SK-N-SH (cell line): Measurements from ENCODE around the gene SLC10A4. TPM values are rescaled to one million over a fixed set of nuclear protein-coding genes. Genes with fewer than 3 reads are reported as not detected.

Source experiments
- CTCF ChIA-PET: fragments of 300-600, 350-600 bp; formaldehyde crosslinking; extraction: SDS; loops from one replicate; lab custom pipeline; 2021; lab: Yijun Ruan, JAX
- POLR2A ChIA-PET: fragments of 350-600 bp; sonication (Branson Sonifier 250); formaldehyde crosslinking; extraction: SDS; loops from one replicate; lab custom pipeline; 2020; ENCODE audit warnings: antibody characterized with exemption, inconsistent platforms; lab: Yijun Ruan, JAX
- DNase-seq: peaks from one replicate; pipeline ENCODE4 v3.0.0; 2012
- H2AFZ ChIP-seq: fragments of 200-600 bp; sonication (generic); 2 replicates; pipeline ENCODE4 v1.8.1; 2016; ENCODE audit warnings: antibody characterized with exemption, mild to moderate bottlenecking, low read depth
- H3F3A ChIP-seq: fragments of 200-600 bp; sonication (generic); replicated peaks from 2 replicates; pipeline ENCODE3; 2016; ENCODE audit warnings: antibody characterized with exemption, mild to moderate bottlenecking; ENCODE audit not compliant: insufficient read depth
- H3K27ac ChIP-seq, 2 experiments: fragments of 200-500 bp in 1 of 2; fragments of 200-600 bp in 1 of 2; sonication (Bioruptor generic) in 1 of 2; sonication (generic), shearing (Covaris generic) in 1 of 2; 2 replicates each; pipeline versions ENCODE4 v1.5.1 to v1.6.1; 2014 to 2016; ENCODE audit warnings: low read depth in 2 of 2, inconsistent platforms in 1 of 2, low read length in 1 of 2, mild to moderate bottlenecking in 1 of 2, mixed read lengths in 1 of 2
- H3K27me3 ChIP-seq: fragments of 200-600 bp; sonication (generic), shearing (Covaris generic); 2 replicates; pipeline ENCODE4 v1.6.1; 2016; ENCODE audit warnings: mixed run types; ENCODE audit not compliant: insufficient read depth
- H3K36me3 ChIP-seq, 2 experiments: fragments of 200-500 bp in 1 of 2; fragments of 200-600 bp in 1 of 2; sonication (Bioruptor generic) in 1 of 2; sonication (generic) in 1 of 2; replicated peaks in 1 of 2; 2 replicates each; pipeline versions ENCODE3 to v1.5.1; 2014 to 2016; ENCODE audit warnings: low read length in 1 of 2, mild to moderate bottlenecking in 1 of 2; ENCODE audit not compliant: insufficient read depth in 2 of 2, control insufficient read depth in 1 of 2
- H3K4me1 ChIP-seq, 2 experiments: fragments of 200-500 bp in 1 of 2; fragments of 200-600 bp in 1 of 2; sonication (Bioruptor generic) in 1 of 2; sonication (generic), shearing (Covaris generic) in 1 of 2; 2 replicates each; pipeline versions ENCODE4 v1.5.1 to v1.6.1; 2014 to 2016; ENCODE audit warnings: low read depth in 1 of 2, low read length in 1 of 2, mixed run types in 1 of 2; ENCODE audit not compliant: insufficient read depth in 2 of 2, control insufficient read depth in 1 of 2
- H3K4me2 ChIP-seq: fragments of 200-600 bp; sonication (generic), shearing (Covaris generic); 2 replicates; pipeline ENCODE4 v1.6.1; 2017; ENCODE audit warnings: mixed run types
- H3K4me3 ChIP-seq, 2 experiments: fragments of 200-500 bp in 1 of 2; fragments of 200-600 bp in 1 of 2; sonication (Bioruptor generic) in 1 of 2; sonication (generic), shearing (Covaris generic) in 1 of 2; 2 replicates each; pipeline versions ENCODE4 v1.5.1 to v1.8.1; 2014 to 2016; ENCODE audit warnings: low read depth in 2 of 2, inconsistent platforms in 1 of 2, low read length in 1 of 2, mild to moderate bottlenecking in 1 of 2, mixed read lengths in 1 of 2, moderate library complexity in 1 of 2
- H3K79me2 ChIP-seq: fragments of 200-600 bp; sonication (generic); 2 replicates; pipeline ENCODE4 v1.8.1; 2017; ENCODE audit warnings: mild to moderate bottlenecking; ENCODE audit not compliant: insufficient read depth
- H3K9ac ChIP-seq: fragments of 200-600 bp; sonication (generic); 2 replicates; pipeline ENCODE4 v1.6.1; 2017; ENCODE audit warnings: mixed run types
- H3K9me2 ChIP-seq: fragments of 200-600 bp; sonication (generic); 2 replicates; pipeline ENCODE4 v1.6.1; 2017; ENCODE audit warnings: mixed run types
- H3K9me3 ChIP-seq: fragments of 200-600 bp; sonication (generic); 2 replicates; pipeline ENCODE4 v1.6.1; 2017; ENCODE audit warnings: mixed run types, mild to moderate bottlenecking, moderate library complexity
- H4K20me1 ChIP-seq: fragments of 200-600 bp; sonication (generic); 2 replicates; pipeline ENCODE4 v1.6.1; 2017; ENCODE audit warnings: mild to moderate bottlenecking, mixed run types; ENCODE audit not compliant: insufficient read depth
- CTCF ChIP-seq: fragments of 200-600 bp; sonication (generic); IDR thresholded peaks from 2 replicates; pipeline ENCODE4 v1.6.1; 2017; ENCODE audit warnings: antibody characterized with exemption, mild to moderate bottlenecking, moderate library complexity
- ELF1 ChIP-seq: IDR thresholded peaks from 2 replicates; pipeline ENCODE4 v1.4.0; 2012
- EZH2phosphoT487 ChIP-seq: fragments of 200-600 bp; sonication (generic); IDR thresholded peaks from 2 replicates; pipeline ENCODE4 v1.6.1; 2017; ENCODE audit warnings: low read depth, mixed run types, mild to moderate bottlenecking, antibody characterized with exemption, moderate library complexity, borderline replicate concordance
- FOXM1 ChIP-seq: IDR thresholded peaks from 2 replicates; pipeline ENCODE4 v1.4.0; 2012; ENCODE audit warnings: low read depth, mild to moderate bottlenecking
- GATA2 ChIP-seq: sonication (generic); formaldehyde crosslinking; IDR thresholded peaks from 2 replicates; pipeline ENCODE4 v1.5.0; 2020; ENCODE audit warnings: mild to moderate bottlenecking, missing genetic modification reagents
- NFIC ChIP-seq: IDR thresholded peaks from 2 replicates; pipeline ENCODE4 v1.4.0; 2012; ENCODE audit warnings: borderline replicate concordance
- RCOR1 ChIP-seq: fragments of 150-350 bp; IDR thresholded peaks from 2 replicates; pipeline ENCODE4 v1.6.1; 2017; ENCODE audit warnings: antibody characterized with exemption, low read length
- WGBS: methylation state at CpG from one replicate; pipeline ENCODE4 v1.1.6; 2017; ENCODE audit warnings: low lambda C conversion rate; 5-methylcytosine and 5-hydroxymethylcytosine counted together
- polyA plus RNA-seq, 3 experiments: library from polyadenylated mRNA; depleted of rRNA; stranded (reverse); fragments of >200 nt; gene quantifications; 2 replicates each; pipeline ENCODE4 v1.2.3, GENCODE V29; 2012
- TF ChIP-seq, protein P1 (sequence below): fragments of 150-350 bp; IDR thresholded peaks from 2 replicates; pipeline ENCODE4 v1.6.1; 2017; ENCODE audit warnings: antibody characterized with exemption, low read length, low read depth, borderline replicate concordance
- TF ChIP-seq, protein P2 (sequence below): fragments of 150-350 bp; IDR thresholded peaks from 2 replicates; pipeline ENCODE4 v1.6.1; 2016; ENCODE audit warnings: mild to moderate bottlenecking, low read depth, low read length

The SLC10A4 gene
- polyA plus RNA-seq, 1 of the 3 experiments (the other 2 are of a cell fraction): 2.5 TPM

- POLR2A ChIA-PET: no interaction called here
- TF ChIP-seq FOXM1: no peak
- no peak for TF ChIP-seq ELF1
- TF ChIP-seq, protein P1, sequence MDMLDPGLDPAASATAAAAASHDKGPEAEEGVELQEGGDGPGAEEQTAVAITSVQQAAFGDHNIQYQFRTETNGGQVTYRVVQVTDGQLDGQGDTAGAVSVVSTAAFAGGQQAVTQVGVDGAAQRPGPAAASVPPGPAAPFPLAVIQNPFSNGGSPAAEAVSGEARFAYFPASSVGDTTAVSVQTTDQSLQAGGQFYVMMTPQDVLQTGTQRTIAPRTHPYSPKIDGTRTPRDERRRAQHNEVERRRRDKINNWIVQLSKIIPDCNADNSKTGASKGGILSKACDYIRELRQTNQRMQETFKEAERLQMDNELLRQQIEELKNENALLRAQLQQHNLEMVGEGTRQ: no peak
- no peak for TF ChIP-seq RCOR1
These were observed 20.8 kb downstream of the SLC10A4 start for GRCh38 chr4:48504026-48504330.

DNA sequence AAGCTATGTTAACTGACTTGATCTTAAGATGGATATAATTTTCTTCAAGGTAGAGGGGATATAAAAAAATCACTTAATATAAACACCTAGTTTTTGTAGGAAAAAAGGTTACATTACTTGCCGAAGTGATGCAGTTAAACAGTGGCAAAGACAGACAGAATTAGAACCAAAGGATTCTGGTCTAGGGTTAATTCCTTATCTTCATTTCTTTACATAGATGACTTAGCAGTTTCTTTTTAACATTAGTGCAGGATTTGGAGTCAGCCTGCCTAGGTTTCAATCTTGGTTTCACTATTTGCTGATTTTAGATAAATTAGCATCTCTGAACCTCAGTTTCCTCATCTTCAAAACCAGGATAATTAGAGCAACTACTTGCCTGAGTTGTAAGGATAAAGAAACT is 21.2 kb downstream of the SLC10A4 start:
- Histone ChIP-seq H3K27me3 (no peaks in the 10 kb centered on the region), H3K9me2 (no peaks in the 10 kb centered on the region), H3K79me2 (no peaks in the 10 kb centered on the region; the same call in 1 of the 2 replicates), H3K36me3 (peaks cover 62 to 69% of the 10 kb centered on the region in 2 experiments), H3F3A (peaks cover 7% of the 10 kb centered on the region), H3K4me2 (no peak overlapping the region), H3K4me1 (no peaks in the 10 kb centered on the region; a peak in 2 of 4 replicates), H3K9ac (no peak overlapping the region), H3K9me3 (no peaks in the 10 kb centered on the region), H2AFZ (no peak overlapping the region), H3K4me3 (no peak overlapping the region), H4K20me1 (no peaks in the 10 kb centered on the region), H3K27ac (no peak overlapping the region)
- ChIA-PET POLR2A (no interaction called here), CTCF (interaction anchor here (1.0 to 1.1 kb wide), 2 partner anchors 11 to 34 kb away, joined by 3 read pairs; no protein-coding TSS in a partner anchor)
- no peak for TF ChIP-seq CTCF
- WGBS: 84% methylated on average over 1 of the region's 1 CpG
- no peak for DNase-seq

More at GRCh38 chr4:48504026-48504330, 20.8 kb downstream of the SLC10A4 start:
- H3K9me3 ChIP-seq: no peaks in the 10 kb centered on the region
- H3K27ac ChIP-seq: no peak overlapping the region
- H3K4me2 ChIP-seq: no peak overlapping the region
- 95% methylated on average over 2 of the region's 2 CpGs for WGBS
- H3K79me2 ChIP-seq: no peaks in the 10 kb centered on the region; the same call in 1 of the 2 replicates
- H3K27me3 ChIP-seq: no peaks in the 10 kb centered on the region
- H3F3A ChIP-seq: peaks cover 7% of the 10 kb centered on the region
- no peak overlapping the region for H2AFZ ChIP-seq
- no peaks in the 10 kb centered on the region for H3K9me2 ChIP-seq
- H4K20me1 ChIP-seq: no peaks in the 10 kb centered on the region
- H3K9ac ChIP-seq: no peak overlapping the region
- CTCF ChIA-PET: interaction anchor here (1.1 kb wide), 1 partner anchor 33 kb away, joined by 3 read pairs; no protein-coding TSS in a partner anchor
- no peak overlapping the region for H3K4me3 ChIP-seq
- peaks cover 62 to 69% of the 10 kb centered on the region in 2 experiments for H3K36me3 ChIP-seq
- DNase-seq: no peak
- no peaks in the 10 kb centered on the region; a peak in 2 of 4 replicates for H3K4me1 ChIP-seq

DNA sequence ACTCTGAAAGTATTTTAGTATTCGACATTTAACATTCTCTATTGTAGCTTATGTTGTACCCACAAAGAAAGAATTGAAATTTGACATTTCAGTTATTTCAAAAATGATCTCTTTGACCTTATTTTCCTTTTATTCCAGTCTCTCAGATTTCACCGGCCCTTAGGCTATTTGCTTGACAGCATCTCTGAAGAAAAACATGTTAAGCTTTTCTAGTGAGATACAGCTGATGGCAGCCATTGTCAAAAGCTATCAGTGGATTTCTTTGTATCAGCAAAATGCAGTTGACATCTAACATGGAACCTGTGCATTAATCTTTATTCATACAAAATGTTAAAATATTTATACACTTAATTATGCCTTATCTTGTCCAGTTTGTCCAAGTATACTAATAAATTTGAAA is 23.6 kb downstream of the SLC10A4 start:
- H3F3A ChIP-seq: peaks cover 5% of the 10 kb centered on the region
- H3K9me2 ChIP-seq: no peaks in the 10 kb centered on the region
- no peak for DNase-seq
- no peaks in the 10 kb centered on the region; the same call in 1 of the 2 replicates for H3K79me2 ChIP-seq
- H3K4me2 ChIP-seq: no peak overlapping the region
- H3K4me1 ChIP-seq: no peaks in the 10 kb centered on the region; a peak in 2 of 4 replicates
- ChIA-PET CTCF (interaction anchor here (0.7 to 1.0 kb wide), 3 partner anchors 9 to 39 kb away, joined by 3 to 4 read pairs (median 3); no protein-coding TSS in a partner anchor), POLR2A (no interaction called here)
- H2AFZ ChIP-seq: no peak overlapping the region
- WGBS: 83% methylated on average over 2 of the region's 2 CpGs
- no peak for TF ChIP-seq FOXM1
- no peak for TF ChIP-seq GATA2
- TF ChIP-seq NFIC: no peak
- TF ChIP-seq EZH2phosphoT487: no peak
- TF ChIP-seq, protein P2, sequence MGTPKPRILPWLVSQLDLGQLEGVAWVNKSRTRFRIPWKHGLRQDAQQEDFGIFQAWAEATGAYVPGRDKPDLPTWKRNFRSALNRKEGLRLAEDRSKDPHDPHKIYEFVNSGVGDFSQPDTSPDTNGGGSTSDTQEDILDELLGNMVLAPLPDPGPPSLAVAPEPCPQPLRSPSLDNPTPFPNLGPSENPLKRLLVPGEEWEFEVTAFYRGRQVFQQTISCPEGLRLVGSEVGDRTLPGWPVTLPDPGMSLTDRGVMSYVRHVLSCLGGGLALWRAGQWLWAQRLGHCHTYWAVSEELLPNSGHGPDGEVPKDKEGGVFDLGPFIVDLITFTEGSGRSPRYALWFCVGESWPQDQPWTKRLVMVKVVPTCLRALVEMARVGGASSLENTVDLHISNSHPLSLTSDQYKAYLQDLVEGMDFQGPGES: no peak
- H3K4me3 ChIP-seq: no peak overlapping the region
- no peaks in the 10 kb centered on the region for H3K9me3 ChIP-seq
- H3K27ac ChIP-seq: no peak overlapping the region
- no peak overlapping the region for H3K9ac ChIP-seq
- no peaks in the 10 kb centered on the region for H3K27me3 ChIP-seq
- H4K20me1 ChIP-seq: no peaks in the 10 kb centered on the region
- peaks cover 66 to 74% of the 10 kb centered on the region in 2 experiments for H3K36me3 ChIP-seq
